Fibroblast of skin of left biceps (primary cell): ENCODE measurements around the gene UPP1.
A peak's percentile ranks its signal among the peaks of the same experiment; 100 is the strongest.
"Not testable (repeated sequence)": the region's sequence is repeated elsewhere in the genome, so short reads cannot be mapped to it uniquely, and the experiment has no call there.

ENCODE experiments used
- DNase-seq, 2 experiments: peaks; one replicate each; pipeline ENCODE4 v3.0.0-alpha.2; 2013; ENCODE audit warnings: low read depth in 2 of 2

Gene UPP1

GRCh38 chr7:48111596-48111995 is 22.5 kb downstream of the UPP1 start:
- no peak for DNase-seq

DNA sequence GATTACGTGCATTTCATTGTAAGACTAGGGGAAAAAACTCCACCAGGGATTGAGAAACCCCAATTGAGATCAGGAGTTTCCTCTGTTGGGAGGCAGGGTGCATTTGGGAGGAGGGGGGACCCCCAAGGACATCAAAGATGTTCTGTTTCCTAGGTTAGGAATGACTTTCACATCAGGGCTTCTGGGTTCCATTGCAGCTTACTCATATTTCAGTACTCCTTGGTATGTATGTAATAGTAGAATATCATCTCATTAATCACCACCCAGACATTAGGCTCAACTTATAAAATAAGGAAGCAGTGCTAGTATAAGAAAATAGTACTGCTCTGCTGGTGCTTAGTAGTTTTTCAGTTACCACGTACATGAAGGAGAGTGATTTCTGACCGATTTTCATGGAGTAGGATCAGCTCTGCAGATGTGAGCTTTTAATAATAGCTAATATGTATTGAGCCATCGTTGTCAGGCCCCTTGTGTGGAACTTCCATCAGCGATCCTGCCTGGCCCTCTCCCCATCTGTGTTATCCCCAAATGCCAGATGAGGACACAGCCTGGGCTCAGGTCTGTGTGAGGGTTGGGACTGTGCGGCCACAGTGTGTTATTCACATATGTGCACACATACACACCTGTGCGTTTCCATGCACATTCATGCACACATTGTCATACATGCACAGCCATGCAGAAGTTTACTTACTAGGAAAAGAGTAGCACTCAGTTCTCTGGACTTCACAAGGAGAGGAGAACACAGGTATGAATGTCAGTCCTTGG is 23.5 kb downstream of the UPP1 start:
- peak in 1 of 2 experiments; percentile 37 for DNase-seq

DNA sequence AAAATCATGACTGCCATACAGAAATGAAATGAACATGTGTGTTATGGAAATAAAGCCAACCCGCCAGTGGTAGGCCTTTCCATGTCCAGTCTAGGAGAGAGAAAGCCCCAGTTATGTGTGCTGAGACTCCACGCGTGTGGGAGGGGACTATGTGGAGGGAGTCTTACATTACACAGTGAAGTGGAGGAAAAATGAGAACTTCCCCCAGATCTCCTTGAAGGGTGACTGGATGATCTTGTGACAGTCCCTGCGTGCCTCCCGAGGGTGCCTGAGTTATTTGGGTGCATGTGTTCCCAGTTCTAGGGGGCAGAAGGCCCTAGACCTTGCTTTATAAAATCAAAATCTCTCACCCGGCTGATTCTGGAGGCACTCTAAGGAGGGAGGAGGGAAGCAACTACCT is 24.2 kb downstream of the UPP1 start:
- no peak for DNase-seq

DNA sequence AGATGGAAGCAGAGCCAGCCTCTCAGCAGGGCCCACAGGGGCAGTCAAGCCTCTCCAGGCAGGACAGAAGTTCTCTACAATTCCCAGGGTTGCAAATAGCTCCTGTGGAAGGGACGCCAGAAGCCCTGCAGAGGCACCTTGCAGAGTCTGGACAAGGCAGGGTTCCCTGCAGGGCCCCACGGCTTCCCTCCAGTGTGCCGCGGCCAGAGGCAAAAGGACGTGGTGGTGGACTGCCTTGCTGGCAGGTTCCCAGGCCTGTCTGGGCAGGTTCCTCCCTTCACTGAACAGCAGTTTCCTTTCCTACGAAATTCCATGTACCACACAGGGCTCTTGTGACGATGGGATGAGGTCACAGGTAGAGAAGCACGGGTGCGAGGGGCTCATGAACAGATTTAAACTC is 25.1 kb downstream of the UPP1 start:
- no peak for DNase-seq

GRCh38 chr7:48114589-48114988 is 25.5 kb downstream of the UPP1 start:
- DNase-seq, result no peak

- no peak for DNase-seq
These were observed 27.0 kb downstream of the UPP1 start for GRCh38 chr7:48116043-48116442.

GRCh38 chr7:48118041-48118440 is 29.0 kb downstream of the UPP1 start:
- no peak for DNase-seq

GRCh38 chr7:48120536-48120935 is 31.5 kb downstream of the UPP1 start:
- DNase-seq, result not testable (repeated sequence)

DNA sequence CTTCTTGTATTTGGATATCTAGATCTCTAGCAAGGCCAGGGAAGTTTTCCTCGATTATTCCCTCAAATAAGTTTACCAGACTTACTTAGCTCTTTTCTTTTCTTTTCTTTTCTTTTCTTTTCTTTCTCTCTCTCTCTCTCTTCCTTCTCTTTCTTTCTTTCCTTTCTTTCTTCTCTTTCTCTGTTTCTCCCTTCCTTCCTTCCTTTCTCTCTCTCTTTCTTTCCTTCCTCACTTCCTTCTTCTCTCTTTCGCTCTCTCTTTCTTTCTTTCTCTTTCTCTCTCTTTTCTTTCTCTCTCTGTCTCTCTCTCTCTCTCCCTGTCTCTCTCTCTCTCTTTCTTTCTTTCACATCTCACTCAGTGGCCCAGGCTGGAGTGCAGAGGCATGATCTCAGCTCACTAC is 37.0 kb downstream of the UPP1 start:
- DNase-seq, result no peak

DNA sequence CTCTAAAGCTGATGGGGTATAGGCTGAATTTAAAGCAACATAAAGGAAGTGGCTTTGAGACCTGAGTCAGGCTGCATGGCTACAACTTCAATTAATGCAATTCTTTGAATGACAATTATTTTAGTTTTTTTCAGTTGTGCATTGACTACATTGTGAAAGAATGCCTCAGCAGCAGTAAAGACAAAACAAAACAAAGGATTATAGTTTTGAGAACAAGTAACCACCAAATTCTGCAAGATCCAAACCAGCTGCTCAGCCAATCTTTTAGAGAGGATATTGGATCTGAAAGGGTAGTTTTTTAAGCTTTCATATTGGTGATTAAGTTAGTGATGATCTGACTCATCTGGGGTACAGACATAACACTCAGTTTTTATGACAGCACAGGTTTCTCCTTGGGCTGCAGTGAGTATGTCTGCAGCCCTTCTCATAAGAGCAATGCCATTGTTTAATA is 41.6 kb downstream of the UPP1 start:
- DNase-seq, result no peak

DNA sequence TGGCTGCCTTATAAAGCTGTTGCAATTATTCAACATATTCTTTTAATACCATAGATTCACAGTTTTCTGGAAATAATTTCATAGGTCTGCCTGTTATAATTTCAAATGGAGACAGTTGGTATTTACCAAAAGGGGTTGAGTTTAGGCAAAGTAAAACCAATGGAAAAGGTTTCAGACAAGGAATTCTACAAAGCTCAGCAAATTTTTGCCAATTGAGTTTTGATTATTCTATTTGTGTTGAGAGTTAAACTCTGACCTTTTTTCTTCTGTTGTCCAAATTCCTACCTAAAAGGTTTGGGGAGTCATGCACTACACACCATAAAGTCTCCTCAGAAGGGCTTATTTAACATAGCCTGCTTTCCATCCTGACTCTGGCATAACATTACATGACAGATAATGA is 43.7 kb downstream of the UPP1 start:
- DNase-seq, result no peak

- no peak for DNase-seq
These were observed 50.4 kb downstream of the UPP1 start for GRCh38 chr7:48139459-48139858.

DNA sequence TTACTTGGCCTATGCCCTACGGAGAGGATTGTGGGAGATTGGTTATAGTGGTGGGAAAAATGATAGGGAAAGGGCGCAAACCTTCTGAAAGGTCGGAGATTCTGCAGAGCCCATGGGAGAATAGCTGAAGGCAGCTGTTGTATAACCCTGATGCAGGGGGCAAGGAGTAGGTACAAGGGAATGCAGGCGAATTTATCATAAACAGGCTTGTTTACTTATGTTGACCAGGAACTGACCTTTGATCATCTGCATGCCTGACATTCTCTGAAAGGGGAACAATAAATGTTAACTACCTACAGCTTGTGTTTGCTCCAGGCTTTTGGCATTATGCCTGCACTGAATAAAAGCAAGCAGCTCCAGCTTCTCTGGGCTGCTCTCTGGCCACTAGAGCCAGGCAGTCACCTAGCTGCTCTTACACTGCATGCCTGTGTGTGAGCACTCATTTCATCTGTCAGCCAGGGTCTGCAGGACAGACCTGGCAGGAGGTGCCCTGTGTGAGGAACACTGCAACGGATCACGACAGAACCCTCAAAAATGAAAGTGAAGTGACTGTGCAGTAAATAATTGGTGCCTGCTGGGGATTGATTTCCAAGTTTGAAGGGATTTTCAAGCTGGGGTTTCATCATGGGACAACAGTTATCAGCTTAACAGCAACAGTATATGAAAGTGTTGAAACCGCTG is 51.1 kb downstream of the UPP1 start:
- DNase-seq, result no peak

DNA sequence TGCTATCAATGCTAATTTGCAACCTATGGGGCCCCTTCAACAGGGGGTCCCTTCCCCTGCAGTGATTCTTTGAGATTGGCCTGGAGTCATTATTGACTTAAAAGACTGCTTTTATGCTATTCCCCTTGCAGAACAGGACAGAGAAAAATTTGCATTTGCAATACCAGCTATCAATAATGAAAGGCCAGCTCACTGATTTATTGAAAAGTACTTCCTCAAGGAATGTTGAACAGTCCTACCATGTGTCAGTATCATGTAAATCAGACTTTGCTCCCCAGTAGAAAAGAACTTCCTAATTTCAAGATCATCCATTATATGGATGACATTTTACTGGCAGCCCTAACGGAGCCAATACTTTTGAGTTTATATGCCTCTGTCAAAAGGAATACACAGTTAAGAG is 52.5 kb downstream of the UPP1 start:
- DNase-seq, result no peak

DNA sequence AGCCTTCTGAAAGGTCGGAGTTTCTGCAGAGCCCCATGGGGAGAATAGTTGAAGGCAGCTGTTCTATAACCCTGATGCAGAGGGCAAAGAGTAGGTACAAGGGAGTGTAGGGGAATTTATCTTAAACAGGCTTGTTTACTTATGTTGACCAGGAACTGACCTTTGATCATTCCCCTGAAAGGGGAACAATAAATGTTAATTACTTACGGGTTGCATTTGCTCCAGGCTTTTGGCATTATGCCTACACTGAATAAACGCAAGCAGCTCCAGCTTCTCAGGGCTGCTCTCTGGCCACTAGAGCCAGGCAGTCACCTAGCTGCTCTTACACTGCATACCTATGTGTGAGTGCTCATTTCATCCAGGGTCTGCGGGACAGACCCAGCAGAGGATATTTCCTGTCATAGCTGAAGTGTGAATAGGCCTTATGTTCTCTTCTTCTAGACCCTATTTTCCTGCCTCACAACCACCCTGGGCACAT is 55.3 kb downstream of the UPP1 start:
- no peak for DNase-seq

DNA sequence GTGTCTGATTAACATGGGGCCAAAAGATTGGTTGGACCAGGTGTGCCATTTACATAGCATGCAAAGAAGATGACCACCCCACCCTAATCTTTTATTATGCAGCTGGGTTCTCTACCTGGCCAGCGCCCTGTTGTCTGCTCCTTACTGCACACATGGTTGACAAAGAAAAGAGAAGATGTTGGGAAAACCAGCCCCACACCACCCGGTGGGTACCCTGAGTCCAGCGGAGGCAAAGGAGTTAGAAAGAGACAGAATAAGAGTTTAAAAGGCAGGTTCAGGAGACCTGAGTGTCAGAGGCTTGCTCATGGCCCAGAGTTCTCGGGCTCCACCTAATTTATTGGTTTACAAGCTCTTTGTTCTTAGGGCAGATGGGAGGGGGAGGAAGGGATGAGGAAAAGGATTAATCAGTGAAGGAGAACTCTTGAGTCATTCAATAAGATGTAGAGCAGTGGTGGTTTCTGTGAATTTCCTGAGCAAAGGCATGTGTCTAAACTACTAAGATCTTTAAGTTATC is 58.1 kb downstream of the UPP1 start:
- DNase-seq, result no peak

- not testable (repeated sequence) for DNase-seq
These were observed 58.6 kb downstream of the UPP1 start for GRCh38 chr7:48147690-48148089.

GRCh38 chr7:48148311-48148710 is 59.2 kb downstream of the UPP1 start:
- no peak for DNase-seq

GRCh38 chr7:48149058-48149457 is 60.0 kb downstream of the UPP1 start:
- DNase-seq, result no peak

DNA sequence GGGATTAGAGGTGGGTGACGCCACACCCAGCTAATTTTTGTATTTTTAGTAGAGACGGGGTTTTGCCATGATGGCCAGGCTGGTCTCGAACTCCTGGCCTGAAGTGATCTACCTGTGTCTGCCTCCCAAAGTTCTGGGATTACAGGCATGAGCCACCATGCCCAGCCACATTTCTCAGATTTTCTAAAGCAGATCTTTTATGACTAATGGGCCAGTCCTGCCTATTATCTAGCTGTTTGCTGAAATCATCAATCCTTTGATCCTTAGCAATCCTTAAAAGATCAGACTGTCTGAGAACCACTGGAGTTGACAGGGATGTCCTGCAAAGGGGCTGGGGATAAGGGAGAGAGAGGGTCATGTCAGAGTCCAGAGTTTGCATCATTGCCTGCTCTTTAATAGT is 61.0 kb downstream of the UPP1 start:
- no peak for DNase-seq

DNA sequence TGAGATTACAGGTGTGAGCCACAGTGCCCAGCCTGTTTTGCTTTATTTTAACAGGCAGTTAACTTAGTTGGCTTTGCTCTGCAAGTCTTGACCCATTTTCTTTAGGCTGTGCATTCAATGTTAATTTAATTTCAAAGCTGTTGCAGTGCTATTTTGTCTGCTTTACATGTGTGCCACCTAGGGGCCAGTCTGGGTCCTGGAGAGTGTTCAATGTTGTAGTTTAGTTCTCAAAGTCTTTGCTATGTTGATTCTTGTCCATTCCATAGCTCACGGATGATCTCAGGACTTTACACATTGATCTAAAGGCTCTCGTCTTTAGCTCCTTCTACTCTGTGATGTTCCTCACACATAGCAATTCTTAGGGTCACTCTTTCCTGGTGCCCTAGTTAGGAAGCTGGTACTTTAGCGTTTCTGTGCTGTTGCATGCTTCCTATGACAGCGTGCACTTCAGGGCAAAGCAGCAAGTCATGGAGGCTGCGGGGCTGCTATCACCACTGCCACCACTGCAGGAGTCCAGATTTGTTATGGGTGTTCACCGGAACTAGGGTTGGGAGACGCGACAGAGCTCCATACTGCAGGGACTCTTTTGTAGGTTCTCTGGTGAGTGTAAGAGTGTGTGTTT is 65.8 kb downstream of the UPP1 start:
- peak in 1 of 2 experiments; percentile 22 for DNase-seq
